ENCODE data around the gene FIGN. TPM values are rescaled to one million over a fixed set of nuclear protein-coding genes. Genes with fewer than 3 reads are reported as not detected.

Gene FIGN
- total RNA-seq, 1 experiment from 2014 or later: not detected

DNA sequence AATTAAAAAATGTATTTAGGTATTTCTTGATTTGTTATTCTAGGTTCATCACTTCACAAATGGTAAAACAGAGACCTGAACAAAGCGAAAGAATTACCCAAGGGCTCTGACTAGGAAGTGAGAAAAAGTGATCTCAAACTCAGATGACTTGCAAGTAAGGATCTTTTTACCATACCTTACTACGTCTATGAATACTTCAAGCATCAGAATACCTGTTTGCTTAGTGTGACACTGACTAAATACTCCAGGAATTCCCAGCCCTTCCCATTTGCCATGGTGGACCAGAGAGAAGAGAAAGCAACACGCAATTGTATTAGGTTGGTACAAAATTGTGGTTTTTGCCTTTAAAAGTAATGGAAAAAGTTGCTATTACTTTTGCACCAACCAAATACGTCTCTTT is 35.8 kb upstream of the FIGN start:
- H3K36me3 ChIP-seq (ENCODE audit: control insufficient read depth in 1 of 2, insufficient read depth in 2 of 2, low read length in 2 of 2): no peaks in the 10 kb centered on the region
- no peak overlapping the region for H3K27ac ChIP-seq (ENCODE audit: low read depth, low read length)
- no peak overlapping the region for H3K9ac ChIP-seq (ENCODE audit: low read length)
- POLR2A ChIA-PET: no interaction called here
- no peak overlapping the region for H3K4me3 ChIP-seq (replicated peaks in 1 of 2; ENCODE audit: low read depth in 1 of 2, low read length in 2 of 2)
- no peaks in the 10 kb centered on the region for H3K9me2 ChIP-seq (ENCODE audit: insufficient read depth)
- no peaks in the 10 kb centered on the region for H3K79me2 ChIP-seq (ENCODE audit: insufficient read depth, low read length)
- RAD21 ChIA-PET (ENCODE audit: low non-redundant PET in 1 of 2, low total read pairs in 2 of 2, uncharacterized antibody in 2 of 2, unreplicated experiment in 2 of 2): no interaction called here
- no peaks in the 10 kb centered on the region for H4K20me1 ChIP-seq (ENCODE audit: insufficient read depth)
- BruUV-seq (replicated peaks): no TSS peak
- peaks cover 7 to 22% of the 10 kb centered on the region in 2 experiments; a peak in 3 of 4 replicates for H3K4me1 ChIP-seq (ENCODE audit: control insufficient read depth in 1 of 2, insufficient read depth in 2 of 2, low read length in 2 of 2)
- CTCF ChIA-PET: no interaction called here
- no peak for TF ChIP-seq ZNF274 (IDR thresholded peaks at IDR 0.05; ENCODE audit: low read depth, low read length)
- TF ChIP-seq TCF7L2 (IDR thresholded peaks at IDR 0.05; ENCODE audit: borderline replicate concordance, extremely low read depth, insufficient read depth, insufficient read length): no peak
- TF ChIP-seq, protein P1, sequence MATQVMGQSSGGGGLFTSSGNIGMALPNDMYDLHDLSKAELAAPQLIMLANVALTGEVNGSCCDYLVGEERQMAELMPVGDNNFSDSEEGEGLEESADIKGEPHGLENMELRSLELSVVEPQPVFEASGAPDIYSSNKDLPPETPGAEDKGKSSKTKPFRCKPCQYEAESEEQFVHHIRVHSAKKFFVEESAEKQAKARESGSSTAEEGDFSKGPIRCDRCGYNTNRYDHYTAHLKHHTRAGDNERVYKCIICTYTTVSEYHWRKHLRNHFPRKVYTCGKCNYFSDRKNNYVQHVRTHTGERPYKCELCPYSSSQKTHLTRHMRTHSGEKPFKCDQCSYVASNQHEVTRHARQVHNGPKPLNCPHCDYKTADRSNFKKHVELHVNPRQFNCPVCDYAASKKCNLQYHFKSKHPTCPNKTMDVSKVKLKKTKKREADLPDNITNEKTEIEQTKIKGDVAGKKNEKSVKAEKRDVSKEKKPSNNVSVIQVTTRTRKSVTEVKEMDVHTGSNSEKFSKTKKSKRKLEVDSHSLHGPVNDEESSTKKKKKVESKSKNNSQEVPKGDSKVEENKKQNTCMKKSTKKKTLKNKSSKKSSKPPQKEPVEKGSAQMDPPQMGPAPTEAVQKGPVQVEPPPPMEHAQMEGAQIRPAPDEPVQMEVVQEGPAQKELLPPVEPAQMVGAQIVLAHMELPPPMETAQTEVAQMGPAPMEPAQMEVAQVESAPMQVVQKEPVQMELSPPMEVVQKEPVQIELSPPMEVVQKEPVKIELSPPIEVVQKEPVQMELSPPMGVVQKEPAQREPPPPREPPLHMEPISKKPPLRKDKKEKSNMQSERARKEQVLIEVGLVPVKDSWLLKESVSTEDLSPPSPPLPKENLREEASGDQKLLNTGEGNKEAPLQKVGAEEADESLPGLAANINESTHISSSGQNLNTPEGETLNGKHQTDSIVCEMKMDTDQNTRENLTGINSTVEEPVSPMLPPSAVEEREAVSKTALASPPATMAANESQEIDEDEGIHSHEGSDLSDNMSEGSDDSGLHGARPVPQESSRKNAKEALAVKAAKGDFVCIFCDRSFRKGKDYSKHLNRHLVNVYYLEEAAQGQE (IDR thresholded peaks at IDR 0.05; ENCODE audit: low read depth): no peak
- TF ChIP-seq, protein P2, sequence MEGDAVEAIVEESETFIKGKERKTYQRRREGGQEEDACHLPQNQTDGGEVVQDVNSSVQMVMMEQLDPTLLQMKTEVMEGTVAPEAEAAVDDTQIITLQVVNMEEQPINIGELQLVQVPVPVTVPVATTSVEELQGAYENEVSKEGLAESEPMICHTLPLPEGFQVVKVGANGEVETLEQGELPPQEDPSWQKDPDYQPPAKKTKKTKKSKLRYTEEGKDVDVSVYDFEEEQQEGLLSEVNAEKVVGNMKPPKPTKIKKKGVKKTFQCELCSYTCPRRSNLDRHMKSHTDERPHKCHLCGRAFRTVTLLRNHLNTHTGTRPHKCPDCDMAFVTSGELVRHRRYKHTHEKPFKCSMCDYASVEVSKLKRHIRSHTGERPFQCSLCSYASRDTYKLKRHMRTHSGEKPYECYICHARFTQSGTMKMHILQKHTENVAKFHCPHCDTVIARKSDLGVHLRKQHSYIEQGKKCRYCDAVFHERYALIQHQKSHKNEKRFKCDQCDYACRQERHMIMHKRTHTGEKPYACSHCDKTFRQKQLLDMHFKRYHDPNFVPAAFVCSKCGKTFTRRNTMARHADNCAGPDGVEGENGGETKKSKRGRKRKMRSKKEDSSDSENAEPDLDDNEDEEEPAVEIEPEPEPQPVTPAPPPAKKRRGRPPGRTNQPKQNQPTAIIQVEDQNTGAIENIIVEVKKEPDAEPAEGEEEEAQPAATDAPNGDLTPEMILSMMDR (IDR thresholded peaks at IDR 0.05 in 2 of 3, conservative IDR thresholded peaks at IDR 0.05 in 1 of 3; ENCODE audit: borderline replicate concordance in 1 of 3, insufficient read depth in 1 of 3, low read depth in 2 of 3, low read length in 2 of 3): no peak
- no peak for TF ChIP-seq CBX3 (IDR thresholded peaks at IDR 0.05; ENCODE audit: low read depth)
- TF ChIP-seq CEBPB (IDR thresholded peaks at IDR 0.05; ENCODE audit: low read depth): no peak
- no peak for TF ChIP-seq EZH2 (IDR thresholded peaks at IDR 0.05)
- TF ChIP-seq, protein P3, sequence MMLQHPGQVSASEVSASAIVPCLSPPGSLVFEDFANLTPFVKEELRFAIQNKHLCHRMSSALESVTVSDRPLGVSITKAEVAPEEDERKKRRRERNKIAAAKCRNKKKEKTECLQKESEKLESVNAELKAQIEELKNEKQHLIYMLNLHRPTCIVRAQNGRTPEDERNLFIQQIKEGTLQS (IDR thresholded peaks at IDR 0.05): no peak
- ATAC-seq: no peak
- DNase-seq (ENCODE audit: low read depth, low spot score): no peak
- intact Hi-C loops (cut with micrococcal nuclease): no loop called here
- no peak overlapping the region for H3K4me2 ChIP-seq (ENCODE audit: low read length)
- no peaks in the 10 kb centered on the region for H3K9me3 ChIP-seq (ENCODE audit: control insufficient read depth in 1 of 2, insufficient read depth in 1 of 2, low read depth in 1 of 2, low read length in 2 of 2)
- peaks cover 6% of the 10 kb centered on the region; the same call in 1 of the 2 replicates for H3K27me3 ChIP-seq (ENCODE audit: insufficient read depth, low read length)
- no peak overlapping the region for H2AFZ ChIP-seq (ENCODE audit: low read depth, low read length, poor library complexity, severe bottlenecking)

All from HCT116 (cell line).